H1 (cell line): ENCODE data around the gene PPFIA2. TPM values are rescaled to one million over a fixed set of nuclear protein-coding genes. Genes with fewer than 3 reads are reported as not detected.

Experiments used
- CTCF ChIA-PET: fragments of 300-600 bp; sonication (Branson Sonifier 250); formaldehyde crosslinking; loops from one replicate; lab custom pipeline; 2021; ENCODE audit not compliant: partially characterized antibody; lab: Charles Lee
- POLR2A ChIA-PET: fragments of 300-600 bp; sonication (Branson Sonifier 250); formaldehyde crosslinking; loops from one replicate; lab custom pipeline; 2021; ENCODE audit warnings: inconsistent platforms; ENCODE audit not compliant: partially characterized antibody; lab: Charles Lee
- DNase-seq, 2 experiments: peaks; one replicate each; pipeline versions ENCODE4 v3.0.0 to v3.0.0-alpha.2; 2010 to 2022; ENCODE audit warnings: low spot score in 2 of 2, low read depth in 1 of 2, mixed read lengths in 1 of 2
- FAIRE-seq: peaks from 2 replicates; lab custom pipeline; 2011; peaks lifted over from hg19 to GRCh38; lab: Jason Lieb, UNC
- H2AFZ ChIP-seq: 2 replicates; pipeline ENCODE4 v1.8.1; 2012; ENCODE audit warnings: low read length, inconsistent platforms
- H2AK5ac ChIP-seq: 2 replicates; pipeline ENCODE4 v1.6.1; 2013; ENCODE audit warnings: low read depth, low read length
- H2BK120ac ChIP-seq: replicated peaks from 2 replicates; pipeline ENCODE3; 2013; ENCODE audit warnings: low read depth, low read length, inconsistent platforms
- H2BK12ac ChIP-seq: 2 replicates; pipeline ENCODE4 v1.6.1; 2013; ENCODE audit warnings: low read depth, low read length
- H2BK15ac ChIP-seq: 2 replicates; pipeline ENCODE4 v1.6.1; 2013; ENCODE audit warnings: low read length
- H2BK20ac ChIP-seq: 2 replicates; pipeline ENCODE4 v1.6.1; 2013; ENCODE audit warnings: low read length
- H2BK5ac ChIP-seq: 2 replicates; pipeline ENCODE4 v1.6.1; 2013; ENCODE audit warnings: low read depth, low read length
- H3K14ac ChIP-seq: 2 replicates; pipeline ENCODE4 v1.6.1; 2013; ENCODE audit warnings: inconsistent platforms; ENCODE audit not compliant: insufficient read length
- H3K18ac ChIP-seq: 2 replicates; pipeline ENCODE4 v1.6.1; 2013; ENCODE audit warnings: low read length; ENCODE audit errors: extremely low read depth
- H3K23ac ChIP-seq: 2 replicates; pipeline ENCODE4 v1.6.1; 2013; ENCODE audit warnings: inconsistent platforms; ENCODE audit not compliant: insufficient read length
- H3K23me2 ChIP-seq: 2 replicates; pipeline ENCODE4 v1.6.1; 2013; ENCODE audit warnings: low read depth, low read length
- H3K27ac ChIP-seq: 2 replicates; pipeline ENCODE4 v1.6.1; 2011; ENCODE audit warnings: low read depth, low read length, inconsistent platforms
- H3K27me3 ChIP-seq, 4 experiments: replicated peaks in 1 of 4; 1 replicate in 1 of 4; 2 replicates in 3 of 4; pipeline versions ENCODE4 v1.6.1 to v1.8.1; 2011 to 2013; ENCODE audit warnings: low read length in 3 of 4, mild to moderate bottlenecking in 3 of 4, inconsistent platforms in 2 of 4, mixed read lengths in 2 of 4, moderate library complexity in 1 of 4; ENCODE audit not compliant: control insufficient read depth in 3 of 4, insufficient read depth in 3 of 4; ENCODE audit errors: extremely low read depth in 1 of 4
- H3K36me3 ChIP-seq, 4 experiments: 2 replicates each; pipeline versions ENCODE4 v1.6.1 to v1.8.1; 2011 to 2013; ENCODE audit warnings: mild to moderate bottlenecking in 4 of 4, low read length in 3 of 4, moderate library complexity in 2 of 4, control low read depth in 1 of 4, inconsistent platforms in 1 of 4; ENCODE audit not compliant: insufficient read depth in 4 of 4, control insufficient read depth in 2 of 4
- H3K4ac ChIP-seq: replicated peaks from 2 replicates; pipeline ENCODE3; 2013; ENCODE audit warnings: low read length, low read depth, mixed read lengths, inconsistent platforms; ENCODE audit not compliant: insufficient read length
- H3K4me1 ChIP-seq, 4 experiments: replicated peaks in 1 of 4; 1 replicate in 1 of 4; 2 replicates in 3 of 4; pipeline versions ENCODE4 v1.6.1 to v1.8.1; 2011 to 2013; ENCODE audit warnings: low read length in 3 of 4, inconsistent platforms in 2 of 4, mixed read lengths in 1 of 4; ENCODE audit not compliant: insufficient read depth in 4 of 4, control insufficient read depth in 3 of 4
- H3K4me2 ChIP-seq, 2 experiments: 2 replicates each; pipeline versions ENCODE4 v1.6.1 to v1.8.1; 2011 to 2013; ENCODE audit warnings: low read depth in 2 of 2, low read length in 2 of 2, control low read depth in 1 of 2, inconsistent platforms in 1 of 2, mild to moderate bottlenecking in 1 of 2; ENCODE audit not compliant: insufficient read depth in 1 of 2
- H3K4me3 ChIP-seq, 4 experiments: fragments of 200-600, 300-600 bp in 1 of 4; sonication (generic), shearing (Covaris generic), sonication (Bioruptor Twin) in 1 of 4; 2 replicates each; pipeline versions ENCODE4 v1.5.1 to v1.8.1; 2011 to 2016; ENCODE audit warnings: low read length in 4 of 4, low read depth in 3 of 4, control low read depth in 2 of 4, inconsistent platforms in 2 of 4, mild to moderate bottlenecking in 2 of 4, mixed read lengths in 1 of 4, moderate library complexity in 1 of 4; ENCODE audit not compliant: insufficient read depth in 2 of 4; ENCODE audit errors: extremely low read depth in 1 of 4
- H3K56ac ChIP-seq: replicated peaks from 2 replicates; pipeline ENCODE3; 2013; ENCODE audit warnings: low read depth, mild to moderate bottlenecking, mixed read lengths, low read length, inconsistent platforms; ENCODE audit not compliant: insufficient read length
- H3K79me1 ChIP-seq: 2 replicates; pipeline ENCODE4 v1.6.1; 2013; ENCODE audit warnings: low read depth, low read length, control low read depth
- H3K79me2 ChIP-seq, 2 experiments: 2 replicates each; pipeline versions ENCODE4 v1.6.1 to v1.8.1; 2012 to 2013; ENCODE audit warnings: low read length in 2 of 2, mild to moderate bottlenecking in 2 of 2, inconsistent platforms in 1 of 2; ENCODE audit not compliant: insufficient read depth in 2 of 2, control insufficient read depth in 1 of 2
- H3K9ac ChIP-seq, 4 experiments: replicated peaks in 1 of 4; 1 replicate in 1 of 4; 2 replicates in 3 of 4; pipeline versions ENCODE4 v1.6.1 to v1.8.1; 2011 to 2013; ENCODE audit warnings: low read depth in 3 of 4, low read length in 3 of 4, control low read depth in 2 of 4, mild to moderate bottlenecking in 2 of 4, moderate library complexity in 2 of 4, inconsistent platforms in 1 of 4; ENCODE audit errors: extremely low read depth in 1 of 4
- H3K9me3 ChIP-seq, 2 experiments: 2 replicates each; pipeline versions ENCODE4 v1.6.1 to v1.8.1; 2012 to 2013; ENCODE audit warnings: mild to moderate bottlenecking in 2 of 2, moderate library complexity in 2 of 2, control low read depth in 1 of 2, inconsistent platforms in 1 of 2, low read depth in 1 of 2, low read length in 1 of 2, mixed read lengths in 1 of 2; ENCODE audit not compliant: insufficient read depth in 2 of 2
- H4K20me1 ChIP-seq, 2 experiments: replicated peaks in 1 of 2; 2 replicates each; pipeline versions ENCODE3 to v1.8.1; 2011 to 2013; ENCODE audit warnings: inconsistent platforms in 2 of 2, low read length in 2 of 2, mild to moderate bottlenecking in 1 of 2; ENCODE audit not compliant: insufficient read depth in 2 of 2, control insufficient read depth in 1 of 2
- H4K5ac ChIP-seq: 2 replicates; pipeline ENCODE4 v1.6.1; 2013; ENCODE audit warnings: low read length, low read depth, mixed read lengths, inconsistent platforms; ENCODE audit not compliant: insufficient read length
- H4K8ac ChIP-seq: 2 replicates; pipeline ENCODE4 v1.8.0; 2013; ENCODE audit warnings: mild to moderate bottlenecking, moderate library complexity, low read length, inconsistent platforms; ENCODE audit not compliant: insufficient read depth; ENCODE audit errors: extremely low read depth
- H4K91ac ChIP-seq: replicated peaks from 2 replicates; pipeline ENCODE3; 2013; ENCODE audit warnings: low read length, mixed read lengths, inconsistent platforms; ENCODE audit not compliant: insufficient read length
- CTBP2 ChIP-seq: IDR thresholded peaks from 2 replicates; pipeline ENCODE4 v1.7.0; 2011; ENCODE audit warnings: borderline replicate concordance, mild to moderate bottlenecking, moderate library complexity, mixed read lengths, low read length; ENCODE audit not compliant: insufficient read depth, insufficient read length
- EP300 ChIP-seq, 2 experiments: IDR thresholded peaks; 1 replicate in 1 of 2; 2 replicates in 1 of 2; pipeline ENCODE4 v1.6.1; 2011 to 2012; ENCODE audit warnings: low read depth in 2 of 2, low read length in 2 of 2, mild to moderate bottlenecking in 2 of 2, borderline replicate concordance in 1 of 2, inconsistent platforms in 1 of 2, moderate library complexity in 1 of 2
- HDAC2 ChIP-seq, 2 experiments: fragments of 300-600 bp in 1 of 2; sonication (generic) in 1 of 2; IDR thresholded peaks; 2 replicates each; pipeline ENCODE4 v1.6.1; 2011 to 2012; ENCODE audit warnings: low read depth in 2 of 2, low read length in 2 of 2, mild to moderate bottlenecking in 2 of 2, moderate library complexity in 2 of 2, borderline replicate concordance in 1 of 2, inconsistent platforms in 1 of 2
- HDAC6 ChIP-seq: IDR thresholded peaks from one replicate; pipeline ENCODE4 v1.7.1; 2012; ENCODE audit warnings: low read depth, mild to moderate bottlenecking, inconsistent platforms, low read length, moderate library complexity
- JUN ChIP-seq: IDR thresholded peaks from 2 replicates; pipeline ENCODE4 v1.6.1; 2011; ENCODE audit warnings: low read depth, mild to moderate bottlenecking, improper control_type of control experiment, low read length
- KDM5A ChIP-seq: fragments of 200-600 bp; IDR thresholded peaks from 2 replicates; pipeline ENCODE4 v1.7.1; 2012; ENCODE audit warnings: mild to moderate bottlenecking, low read length, inconsistent platforms, mixed read lengths
- MAFK ChIP-seq: IDR thresholded peaks from 2 replicates; pipeline ENCODE4 v1.6.1; 2012; ENCODE audit warnings: low read depth, mild to moderate bottlenecking, improper control_type of control experiment, low read length
- POLR2AphosphoS5 ChIP-seq: IDR thresholded peaks from 2 replicates; pipeline ENCODE4 v1.6.1; 2011; ENCODE audit warnings: low read depth, low read length
- SP1 ChIP-seq: IDR thresholded peaks from 2 replicates; pipeline ENCODE4 v1.6.1; 2011; ENCODE audit warnings: low read depth, low read length
- SUZ12 ChIP-seq: fragments of 200-600 bp; sonication (generic); IDR thresholded peaks from 2 replicates; pipeline ENCODE4 v1.6.1; 2012; ENCODE audit warnings: mild to moderate bottlenecking, inconsistent platforms, low read length, moderate library complexity, mixed read lengths
- TAF7 ChIP-seq: optimal IDR thresholded peaks from 2 replicates; pipeline ENCODE3; 2011; ENCODE audit warnings: low read depth, mild to moderate bottlenecking, inconsistent platforms, low read length, moderate library complexity, borderline replicate concordance
- TEAD4 ChIP-seq: IDR thresholded peaks from 2 replicates; pipeline ENCODE4 v1.6.1; 2012; ENCODE audit warnings: low read depth, low read length, inconsistent platforms, mixed read lengths
- WGBS, 2 experiments: shearing (Covaris generic) in 1 of 2; methylation state at CpG; one replicate each; pipeline versions ENCODE4 v1.1.6 to v1.1.7; 2013 to 2015; ENCODE audit warnings: low lambda C conversion rate in 2 of 2, mixed read lengths in 2 of 2, inconsistent platforms in 1 of 2, low coverage in 1 of 2, missing lambda C conversion rate in 1 of 2; ENCODE audit not compliant: insufficient replicate concordance in 2 of 2, insufficient coverage in 1 of 2, insufficient read length in 1 of 2; ENCODE audit errors: extremely low coverage in 1 of 2, missing lambda C conversion rate in 1 of 2; 5-methylcytosine and 5-hydroxymethylcytosine counted together
- polyA plus RNA-seq, 7 experiments: library from polyadenylated mRNA; depleted of rRNA in 3 of 7; stranded (reverse) in 5 of 7; unstranded in 2 of 7; fragments of >200 nt in 5 of 7; fragments of 200-250 nt in 2 of 7; gene quantifications; 1 replicate in 5 of 7; 2 replicates in 1 of 7; 4 replicates in 1 of 7; pipeline versions ENCODE4 v1.2.1 to v1.2.3, GENCODE V29; 2011 to 2013; ENCODE audit warnings: missing spikeins in 2 of 7, mixed read lengths in 2 of 7
- total RNA-seq: library from RNA; stranded (reverse); fragmentation: NEBNext Ultra II Directional; extraction: Animal tissue kit (Norgen Biotek cat#: 25700); gene quantifications from 2 replicates; pipeline ENCODE4 v1.2.1, GENCODE V29; 2021
- TF ChIP-seq, protein P1 (sequence below): IDR thresholded peaks from 2 replicates; pipeline ENCODE4 v1.6.1; 2011; ENCODE audit warnings: low read length, improper control_type of control experiment

Gene PPFIA2
- total and polyA plus RNA-seq, 2 of the 8 experiments (the other 6 are each of a cell fraction or from before 2014, with no cell fraction given): 1.2 to 1.8 TPM

GRCh38 chr12:81517296-81517695, 241.9 kb downstream of the PPFIA2 start:
- H2AK5ac ChIP-seq: no peak overlapping the region
- H3K27ac ChIP-seq: no peak overlapping the region
- H3K4me2 ChIP-seq: no peak overlapping the region
- no peak overlapping the region for H4K8ac ChIP-seq
- no peak overlapping the region for H2BK120ac ChIP-seq
- no peak overlapping the region for H2AFZ ChIP-seq
- H3K4me3 ChIP-seq: no peak overlapping the region
- H3K14ac ChIP-seq: no peak overlapping the region
- no peak overlapping the region for H3K56ac ChIP-seq
- FAIRE-seq (no peak), DNase-seq (no peak)
- H3K36me3 ChIP-seq: no peaks in the 10 kb centered on the region
- no peaks in the 10 kb centered on the region for H3K79me1 ChIP-seq
- no peak overlapping the region for H2BK20ac ChIP-seq
- H3K27me3 ChIP-seq: no peaks in the 10 kb centered on the region
- H3K4me1 ChIP-seq: no peaks in the 10 kb centered on the region
- H2BK12ac ChIP-seq: no peak overlapping the region
- H3K18ac ChIP-seq: no peak overlapping the region
- H2BK15ac ChIP-seq: no peak overlapping the region
- no peak overlapping the region for H2BK5ac ChIP-seq
- POLR2A ChIA-PET: no interaction called here
- no peaks in the 10 kb centered on the region for H4K20me1 ChIP-seq
- no peak overlapping the region for H4K91ac ChIP-seq
- H3K4ac ChIP-seq: no peak overlapping the region
- H3K9me3 ChIP-seq: no peaks in the 10 kb centered on the region
- H3K23me2 ChIP-seq: no peaks in the 10 kb centered on the region; the same call in 1 of the 2 replicates
- no peak overlapping the region for H4K5ac ChIP-seq
- no peaks in the 10 kb centered on the region for H3K79me2 ChIP-seq
- CTCF ChIA-PET: interaction anchor here (0.9 kb wide), 1 partner anchor 25 kb away, joined by 3 read pairs; no protein-coding TSS in a partner anchor
- no peak overlapping the region for H3K23ac ChIP-seq
- WGBS, 2 experiments: 89% methylated on average over 6 of the region's 6 CpGs; no CpG with 5 or more reads in 1 of the 2 experiments
- H3K9ac ChIP-seq: no peak overlapping the region
- TF ChIP-seq MAFK (no peak), EP300 (IDR thresholded peaks at IDR 0.05; ENCODE audit: borderline replicate concordance in 1 of 2, low read depth in 2 of 2, low read length in 2 of 2) (no peak), CTBP2 (no peak), TAF7 (no peak), KDM5A (no peak), TEAD4 (no peak), HDAC2 (IDR thresholded peaks at IDR 0.05; ENCODE audit: borderline replicate concordance in 1 of 2, low read depth in 2 of 2, low read length in 2 of 2) (no peak), SP1 (no peak), SUZ12 (no peak), JUN (no peak), POLR2AphosphoS5 (no peak), HDAC6 (no peak)
- TF ChIP-seq, protein P1, sequence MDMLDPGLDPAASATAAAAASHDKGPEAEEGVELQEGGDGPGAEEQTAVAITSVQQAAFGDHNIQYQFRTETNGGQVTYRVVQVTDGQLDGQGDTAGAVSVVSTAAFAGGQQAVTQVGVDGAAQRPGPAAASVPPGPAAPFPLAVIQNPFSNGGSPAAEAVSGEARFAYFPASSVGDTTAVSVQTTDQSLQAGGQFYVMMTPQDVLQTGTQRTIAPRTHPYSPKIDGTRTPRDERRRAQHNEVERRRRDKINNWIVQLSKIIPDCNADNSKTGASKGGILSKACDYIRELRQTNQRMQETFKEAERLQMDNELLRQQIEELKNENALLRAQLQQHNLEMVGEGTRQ: no peak
